ENCODE measurements around the gene RRAS.

GRCh38 chr19:49678985-49679770, 39.2 kb upstream of the RRAS start:
- TF ChIP-seq EZH2 (IDR thresholded peaks at IDR 0.05) (no peak), POLR2AphosphoS5 (IDR thresholded peaks at IDR 0.05; ENCODE audit: borderline replicate concordance, low read depth, low read length) (no peak), FOXP2 (optimal IDR thresholded peaks at IDR 0.05; ENCODE audit: control extremely low read depth, extremely low read length, insufficient read depth) (no peak)
